ENCODE results near the gene GSTT2. TPM values are rescaled to one million over a fixed set of nuclear protein-coding genes. Genes with fewer than 3 reads are reported as not detected.

The GSTT2 gene
- total and polyA plus RNA-seq, 9 donors: 0.18 to 2.0 (median 0.82) TPM; not detected in 1

DNA sequence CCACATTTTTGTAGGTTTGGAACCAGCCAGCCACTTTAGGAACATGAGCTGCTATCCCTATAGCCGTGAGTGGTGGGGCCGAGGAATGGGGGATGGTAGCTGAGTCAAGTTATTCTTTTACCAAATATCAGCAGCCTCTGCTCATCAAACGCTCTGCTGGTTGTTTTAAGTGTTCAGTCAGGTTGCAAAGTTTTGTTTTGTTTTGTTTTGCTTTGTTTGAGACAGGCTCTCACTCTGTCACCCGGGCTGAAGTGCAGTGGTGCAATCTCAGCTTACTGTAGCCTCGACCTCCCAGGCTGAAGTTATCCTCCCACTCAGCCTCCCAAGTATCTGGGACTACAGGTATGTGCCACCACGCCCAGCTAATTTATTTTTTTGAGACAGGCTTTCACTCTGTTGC, 45.5 kb downstream of the GSTT2 start:
- H3K27me3 ChIP-seq (ENCODE audit: control insufficient read depth, insufficient read depth, low read length): no peaks in the 10 kb centered on the region
- DNase-seq: no peak
- H3K27ac ChIP-seq (ENCODE audit: low read length): no peak overlapping the region
- peaks cover 4% of the 10 kb centered on the region for H3K36me3 ChIP-seq (ENCODE audit: control insufficient read depth, insufficient read depth, low read length)
- peaks cover under 1% of the 10 kb centered on the region for H3K4me1 ChIP-seq (ENCODE audit: control insufficient read depth, insufficient read depth, low read length)
- WGBS (ENCODE audit: insufficient coverage): 82% methylated on average over 5 of the region's 6 CpGs
- H3K9me3 ChIP-seq (replicated peaks; ENCODE audit: control insufficient read depth, low read depth, low read length): peaks cover 2% of the 10 kb centered on the region
- H3K4me3 ChIP-seq (ENCODE audit: low read length): no peak overlapping the region

DNA sequence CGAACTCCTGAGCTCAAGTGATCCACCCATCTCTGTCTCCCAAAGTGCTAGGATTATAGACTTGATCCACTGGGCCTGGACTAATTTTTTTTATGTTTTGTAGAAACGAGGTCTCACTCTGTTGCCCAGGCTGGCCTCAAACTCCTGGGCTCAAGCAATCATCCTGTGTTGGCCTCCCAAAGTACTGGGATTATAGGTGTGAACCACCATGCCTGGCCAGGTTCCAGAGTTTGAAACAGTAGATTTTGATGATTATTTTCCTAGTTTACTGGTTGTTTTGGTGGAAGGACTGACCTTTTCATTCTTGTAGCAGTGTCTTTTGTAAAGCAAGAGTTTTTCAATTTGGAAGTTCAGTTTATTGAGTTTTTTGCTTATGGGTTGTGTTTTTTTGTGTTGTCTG, 46.1 kb downstream of the GSTT2 start:
- peaks cover 4% of the 10 kb centered on the region for H3K36me3 ChIP-seq (ENCODE audit: control insufficient read depth, insufficient read depth, low read length)
- DNase-seq: no peak
- peaks cover 2% of the 10 kb centered on the region for H3K4me1 ChIP-seq (ENCODE audit: control insufficient read depth, insufficient read depth, low read length)
- WGBS (ENCODE audit: insufficient coverage): 57% methylated on average over 1 of the region's 2 CpGs
- no peak overlapping the region for H3K4me3 ChIP-seq (ENCODE audit: low read length)
- H3K27me3 ChIP-seq (ENCODE audit: control insufficient read depth, insufficient read depth, low read length): no peaks in the 10 kb centered on the region
- no peak overlapping the region for H3K27ac ChIP-seq (ENCODE audit: low read length)
- peaks cover 2% of the 10 kb centered on the region for H3K9me3 ChIP-seq (replicated peaks; ENCODE audit: control insufficient read depth, low read depth, low read length)

DNA sequence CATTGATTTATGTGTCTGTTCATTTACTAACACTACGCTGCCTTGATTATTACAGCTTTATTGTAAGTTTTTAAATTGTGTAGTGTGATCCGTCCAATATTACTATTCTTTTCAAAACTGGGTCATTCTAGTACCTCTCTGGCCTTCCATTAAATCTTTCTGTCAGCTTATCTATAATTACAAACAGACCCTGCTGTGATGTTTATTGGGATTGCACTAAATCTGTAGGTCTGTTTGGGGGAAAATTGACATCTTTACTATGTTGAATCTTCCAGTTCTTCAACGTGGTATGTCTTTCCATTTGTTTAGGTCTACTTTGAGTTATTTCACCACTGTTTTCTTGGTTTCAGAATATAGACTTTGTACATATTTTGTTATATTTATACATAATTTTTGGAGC, 46.8 kb downstream of the GSTT2 start:
- no peak for DNase-seq
- Histone ChIP-seq H3K27ac (ENCODE audit: low read length) (no peak overlapping the region), H3K27me3 (ENCODE audit: control insufficient read depth, insufficient read depth, low read length) (no peaks in the 10 kb centered on the region), H3K4me3 (ENCODE audit: low read length) (no peak overlapping the region), H3K36me3 (ENCODE audit: control insufficient read depth, insufficient read depth, low read length) (peaks cover 7% of the 10 kb centered on the region), H3K9me3 (replicated peaks; ENCODE audit: control insufficient read depth, low read depth, low read length) (peaks cover 2% of the 10 kb centered on the region), H3K4me1 (ENCODE audit: control insufficient read depth, insufficient read depth, low read length) (peaks cover 2% of the 10 kb centered on the region)
- WGBS (ENCODE audit: insufficient coverage): no CpG with 5 or more reads among the region's 3 CpGs

DNA sequence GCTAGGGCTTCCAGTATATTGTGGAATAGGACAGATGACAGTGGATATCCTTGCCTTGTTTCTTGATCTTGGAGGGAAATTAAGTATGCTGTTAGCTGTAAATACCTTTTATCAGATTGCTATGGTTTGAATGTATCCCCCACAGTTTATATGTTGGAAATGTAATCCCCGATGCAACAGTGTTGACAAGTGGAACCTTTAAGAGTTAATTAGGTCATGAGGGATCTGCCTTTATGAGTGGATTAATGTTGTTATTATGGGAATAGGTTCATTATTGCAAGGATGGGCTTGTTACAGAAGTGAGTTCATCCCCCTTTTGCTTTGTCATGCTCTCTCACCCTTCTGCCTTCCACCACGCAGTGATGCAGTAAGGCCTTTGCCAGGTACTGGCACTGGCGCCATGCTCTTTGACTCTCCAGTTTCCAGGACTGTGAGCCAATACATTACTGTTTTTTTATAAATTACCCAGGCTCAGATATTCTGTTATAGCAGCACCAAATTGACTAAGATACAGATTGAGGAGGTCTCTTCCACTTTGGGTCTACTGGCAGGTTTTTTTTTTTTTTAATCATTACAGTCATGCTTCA, 47.5 kb downstream of the GSTT2 start:
- no peak for DNase-seq
- 86% methylated on average over 1 of the region's 3 CpGs for WGBS (ENCODE audit: insufficient coverage)
- peaks cover 7% of the 10 kb centered on the region for H3K36me3 ChIP-seq (ENCODE audit: control insufficient read depth, insufficient read depth, low read length)
- H3K4me3 ChIP-seq (ENCODE audit: low read length): no peak overlapping the region
- peaks cover 2% of the 10 kb centered on the region for H3K4me1 ChIP-seq (ENCODE audit: control insufficient read depth, insufficient read depth, low read length)
- peaks cover 2% of the 10 kb centered on the region for H3K9me3 ChIP-seq (replicated peaks; ENCODE audit: control insufficient read depth, low read depth, low read length)
- no peaks in the 10 kb centered on the region for H3K27me3 ChIP-seq (ENCODE audit: control insufficient read depth, insufficient read depth, low read length)
- H3K27ac ChIP-seq (ENCODE audit: low read length): no peak overlapping the region

DNA sequence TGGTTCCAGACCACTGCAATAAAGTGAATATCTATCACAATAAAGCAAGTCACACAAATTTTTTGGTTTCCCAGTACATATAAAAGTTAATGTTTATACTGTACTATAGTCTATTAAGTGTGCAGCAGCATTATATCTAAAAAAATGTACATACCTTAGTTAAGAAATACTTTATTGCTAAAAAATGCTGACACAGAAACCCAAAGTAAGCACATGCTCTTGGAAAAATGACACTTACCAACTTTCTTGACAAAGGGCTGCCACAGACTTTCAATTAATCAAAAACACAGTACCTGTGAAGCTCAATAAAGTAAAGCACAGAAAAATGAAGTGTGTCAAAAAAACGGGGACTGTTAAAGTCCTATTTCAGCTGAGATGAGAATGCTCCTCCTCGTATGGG, 48.1 kb downstream of the GSTT2 start:
- WGBS (ENCODE audit: insufficient coverage): 68% methylated on average over 2 of the region's 2 CpGs
- no peak for DNase-seq
- peaks cover 7% of the 10 kb centered on the region for H3K36me3 ChIP-seq (ENCODE audit: control insufficient read depth, insufficient read depth, low read length)
- H3K4me1 ChIP-seq (ENCODE audit: control insufficient read depth, insufficient read depth, low read length): peaks cover 2% of the 10 kb centered on the region
- H3K9me3 ChIP-seq (replicated peaks; ENCODE audit: control insufficient read depth, low read depth, low read length): peaks cover 2% of the 10 kb centered on the region
- H3K27ac ChIP-seq (ENCODE audit: low read length): no peak overlapping the region
- H3K27me3 ChIP-seq (ENCODE audit: control insufficient read depth, insufficient read depth, low read length): no peaks in the 10 kb centered on the region
- H3K4me3 ChIP-seq (ENCODE audit: low read length): no peak overlapping the region

DNA sequence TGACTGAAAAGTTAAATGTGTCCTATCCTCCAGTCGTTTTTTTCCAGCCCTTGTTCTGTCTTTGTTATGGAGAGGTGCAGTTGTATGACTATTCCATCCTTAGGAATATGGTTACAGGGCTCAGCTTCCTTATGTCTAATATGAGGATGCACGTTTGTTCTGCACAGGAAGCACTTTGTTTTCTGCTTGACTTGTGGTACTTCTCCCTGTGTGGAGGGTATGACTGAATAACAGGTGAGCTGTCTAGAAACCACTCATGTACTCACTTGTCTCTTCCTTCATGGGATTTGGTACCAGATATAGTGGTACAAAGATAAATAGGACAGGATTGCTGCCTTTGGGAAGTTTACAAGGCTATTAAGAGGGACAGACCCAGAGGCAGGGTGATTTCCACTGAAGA, 48.6 kb downstream of the GSTT2 start:
- no peak for DNase-seq
- no peak overlapping the region for H3K4me3 ChIP-seq (ENCODE audit: low read length)
- peaks cover 7% of the 10 kb centered on the region for H3K36me3 ChIP-seq (ENCODE audit: control insufficient read depth, insufficient read depth, low read length)
- H3K27me3 ChIP-seq (ENCODE audit: control insufficient read depth, insufficient read depth, low read length): no peaks in the 10 kb centered on the region
- no CpG with 5 or more reads among the region's 2 CpGs for WGBS (ENCODE audit: insufficient coverage)
- no peak overlapping the region for H3K27ac ChIP-seq (ENCODE audit: low read length)
- H3K4me1 ChIP-seq (ENCODE audit: control insufficient read depth, insufficient read depth, low read length): peaks cover 2% of the 10 kb centered on the region
- H3K9me3 ChIP-seq (replicated peaks; ENCODE audit: control insufficient read depth, low read depth, low read length): peaks cover 2% of the 10 kb centered on the region

DNA sequence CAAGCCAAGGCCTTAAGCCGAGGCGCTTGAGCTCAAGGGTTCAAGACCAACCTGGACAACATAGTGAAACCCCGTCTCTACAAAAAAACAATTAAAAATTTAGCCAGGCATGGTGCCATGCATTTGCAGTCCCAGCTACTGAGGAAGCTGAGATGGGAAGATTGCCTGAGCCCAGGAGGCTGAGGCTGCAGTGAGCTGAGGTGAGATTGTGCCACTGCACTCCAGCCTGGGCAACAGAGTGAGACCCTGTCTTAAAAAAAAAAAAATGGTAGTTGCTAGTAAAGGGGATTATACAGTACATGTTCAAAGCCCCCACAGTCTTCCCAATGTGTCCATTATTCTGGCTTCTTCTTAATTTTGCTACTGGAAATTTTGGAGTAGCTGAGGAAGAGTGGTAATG, 49.4 kb downstream of the GSTT2 start:
- H3K4me1 ChIP-seq (ENCODE audit: control insufficient read depth, insufficient read depth, low read length): peaks cover 2% of the 10 kb centered on the region

DNA sequence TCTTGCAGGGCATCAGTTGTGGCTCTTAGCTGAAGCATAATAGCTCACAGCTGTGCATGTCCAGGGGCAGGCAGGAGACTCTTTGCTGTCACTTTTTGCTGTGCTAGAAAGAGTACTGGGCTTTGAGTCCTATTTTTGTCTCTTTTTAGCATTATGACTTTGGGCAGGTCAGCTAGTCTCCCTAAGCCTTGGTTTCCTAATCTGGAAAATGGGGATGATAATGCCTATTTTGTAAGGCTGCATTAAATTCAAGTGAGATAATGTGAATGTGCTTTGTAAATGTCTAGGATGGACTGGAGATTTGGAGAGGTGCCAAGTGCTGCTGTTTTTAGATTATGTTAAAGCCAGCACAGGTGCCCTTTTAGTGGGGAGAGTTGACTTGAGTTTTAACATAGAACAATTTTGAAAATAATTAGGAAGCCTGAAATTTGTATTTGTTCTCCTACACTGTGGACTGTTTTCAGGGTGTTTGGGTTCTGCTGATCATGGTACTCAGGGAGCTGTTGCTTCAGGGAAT, 50.3 kb downstream of the GSTT2 start:
- Histone ChIP-seq H3K4me3 (ENCODE audit: low read length) (no peak overlapping the region), H3K27me3 (ENCODE audit: control insufficient read depth, insufficient read depth, low read length) (no peaks in the 10 kb centered on the region), H3K36me3 (ENCODE audit: control insufficient read depth, insufficient read depth, low read length) (peaks cover 7% of the 10 kb centered on the region), H3K9me3 (replicated peaks; ENCODE audit: control insufficient read depth, low read depth, low read length) (no peaks in the 10 kb centered on the region), H3K27ac (ENCODE audit: low read length) (no peak overlapping the region), H3K4me1 (ENCODE audit: control insufficient read depth, insufficient read depth, low read length) (peaks cover 2% of the 10 kb centered on the region)
- no peak for DNase-seq

More for the DNA sequence above, 49.4 kb downstream of the GSTT2 start:
- no peaks in the 10 kb centered on the region for H3K9me3 ChIP-seq (replicated peaks; ENCODE audit: control insufficient read depth, low read depth, low read length)
- no peak for DNase-seq
- no peak overlapping the region for H3K27ac ChIP-seq (ENCODE audit: low read length)
- H3K4me3 ChIP-seq (ENCODE audit: low read length): no peak overlapping the region
- no peaks in the 10 kb centered on the region for H3K27me3 ChIP-seq (ENCODE audit: control insufficient read depth, insufficient read depth, low read length)
- H3K36me3 ChIP-seq (ENCODE audit: control insufficient read depth, insufficient read depth, low read length): peaks cover 7% of the 10 kb centered on the region
- WGBS (ENCODE audit: insufficient coverage): 100% methylated on average over 2 of the region's 3 CpGs

Other genes starting within 250 kb of the GSTT2 start
- 5.2 TPM for gene ZNF70, start 229.0 kb upstream of the GSTT2 start, total RNA-seq
- gene ZNF70, start 229.0 kb upstream of the GSTT2 start, polyA plus RNA-seq (ENCODE audit: insufficient read depth in 1 of 8, insufficient read length in 8 of 8, low replicate concordance in 1 of 8): 1 to 10 TPM; 3.9 to 6.9 (median 4.9) TPM
- gene VPREB3, start 225.7 kb upstream of the GSTT2 start, total RNA-seq: 0.40 TPM
- gene VPREB3, start 225.7 kb upstream of the GSTT2 start, polyA plus RNA-seq (ENCODE audit: insufficient read depth in 1 of 8, insufficient read length in 8 of 8, low replicate concordance in 1 of 8): 1 to 10 TPM in 5 of 8 donors, under 1 TPM in 2, not detected in 1; 0.60 to 2.1 (median 1.1) TPM
- 0.66 TPM for gene C22orf15, start 217.1 kb upstream of the GSTT2 start, total RNA-seq
- under 1 TPM; 0.14 to 0.65 (median 0.43) TPM for gene C22orf15, start 217.1 kb upstream of the GSTT2 start, polyA plus RNA-seq (ENCODE audit: insufficient read depth in 1 of 8, insufficient read length in 8 of 8, low replicate concordance in 1 of 8)
- 47.8 TPM for gene CHCHD10, start 212.2 kb upstream of the GSTT2 start, total RNA-seq
- 10 to 100 TPM; 36.7 to 78.7 (median 50.0) TPM for gene CHCHD10, start 212.2 kb upstream of the GSTT2 start, polyA plus RNA-seq (ENCODE audit: insufficient read depth in 1 of 8, insufficient read length in 8 of 8, low replicate concordance in 1 of 8)
- gene MMP11, start 207.3 kb upstream of the GSTT2 start, total RNA-seq: 8.9 TPM
- gene MMP11, start 207.3 kb upstream of the GSTT2 start, polyA plus RNA-seq (ENCODE audit: insufficient read depth in 1 of 8, insufficient read length in 8 of 8, low replicate concordance in 1 of 8): 10 to 100 TPM in 5 of 8 donors, 1 to 10 TPM in 3; 5.6 to 16.8 (median 12.1) TPM
- 43.0 TPM for gene SMARCB1, start 193.2 kb upstream of the GSTT2 start, total RNA-seq
- 100 to 1,000 TPM in 2 of 8 donors, 10 to 100 TPM in 6; 62.4 to 114 (median 84.7) TPM for gene SMARCB1, start 193.2 kb upstream of the GSTT2 start, polyA plus RNA-seq (ENCODE audit: insufficient read depth in 1 of 8, insufficient read length in 8 of 8, low replicate concordance in 1 of 8)
- gene DERL3, start 141.1 kb upstream of the GSTT2 start, total RNA-seq: 0.62 TPM
- gene DERL3, start 141.1 kb upstream of the GSTT2 start, polyA plus RNA-seq (ENCODE audit: insufficient read depth in 1 of 8, insufficient read length in 8 of 8, low replicate concordance in 1 of 8): 1 to 10 TPM in 6 of 8 donors, under 1 TPM in 2; 0.76 to 1.8 (median 1.5) TPM
- 6.2 TPM for gene SLC2A11, start 122.3 kb upstream of the GSTT2 start, total RNA-seq
- 1 to 10 TPM; 2.8 to 8.4 (median 6.1) TPM for gene SLC2A11, start 122.3 kb upstream of the GSTT2 start, polyA plus RNA-seq (ENCODE audit: insufficient read depth in 1 of 8, insufficient read length in 8 of 8, low replicate concordance in 1 of 8)
- 179 TPM for gene MIF, start 85.8 kb upstream of the GSTT2 start, total RNA-seq
- gene MIF, start 85.8 kb upstream of the GSTT2 start, polyA plus RNA-seq (ENCODE audit: insufficient read depth in 1 of 8, insufficient read length in 8 of 8, low replicate concordance in 1 of 8): 100 to 1,000 TPM; 123 to 209 (median 180) TPM
- gene GSTT2B, start 18.9 kb upstream of the GSTT2 start, total RNA-seq: 4.5 TPM
- 10 to 100 TPM in 2 of 8 donors, 1 to 10 TPM in 6; 1.4 to 44.5 (median 6.5) TPM for gene GSTT2B, start 18.9 kb upstream of the GSTT2 start, polyA plus RNA-seq (ENCODE audit: insufficient read depth in 1 of 8, insufficient read length in 8 of 8, low replicate concordance in 1 of 8)
- gene DDTL, start 13.2 kb upstream of the GSTT2 start, total RNA-seq: 0.80 TPM
- 1 to 10 TPM; 2.9 to 6.5 (median 4.1) TPM for gene DDTL, start 13.2 kb upstream of the GSTT2 start, polyA plus RNA-seq (ENCODE audit: insufficient read depth in 1 of 8, insufficient read length in 8 of 8, low replicate concordance in 1 of 8)
- 70.3 TPM for gene DDT, start 5.7 kb upstream of the GSTT2 start, total RNA-seq
- 10 to 100 TPM; 39.8 to 78.8 (median 58.3) TPM for gene DDT, start 5.7 kb upstream of the GSTT2 start, polyA plus RNA-seq (ENCODE audit: insufficient read depth in 1 of 8, insufficient read length in 8 of 8, low replicate concordance in 1 of 8)
- gene GSTT4, start 25.3 kb downstream of the GSTT2 start, total RNA-seq: not detected
- gene GSTT4, start 25.3 kb downstream of the GSTT2 start, polyA plus RNA-seq (ENCODE audit: insufficient read depth in 1 of 8, insufficient read length in 8 of 8, low replicate concordance in 1 of 8): under 1 TPM in 1 of 8 donors, not detected in 7; 0.12 TPM
- 24.4 TPM for gene CABIN1, start 31.2 kb downstream of the GSTT2 start, total RNA-seq
- gene CABIN1, start 31.2 kb downstream of the GSTT2 start, polyA plus RNA-seq (ENCODE audit: insufficient read depth in 1 of 8, insufficient read length in 8 of 8, low replicate concordance in 1 of 8): 10 to 100 TPM; 25.9 to 38.2 (median 30.1) TPM
- gene SUSD2, start 201.4 kb downstream of the GSTT2 start, total RNA-seq: 0.40 TPM
- gene SUSD2, start 201.4 kb downstream of the GSTT2 start, polyA plus RNA-seq (ENCODE audit: insufficient read depth in 1 of 8, insufficient read length in 8 of 8, low replicate concordance in 1 of 8): 1 to 10 TPM in 5 of 8 donors, under 1 TPM in 3; 0.41 to 2.6 (median 1.1) TPM